SH-SY5Y (cell line): ENCODE results near the gene KCNIP3.

Experiments
- GATA2 ChIP-seq: IDR thresholded peaks from 2 replicates; pipeline ENCODE4 v1.6.1; 2011; ENCODE audit warnings: mild to moderate bottlenecking, low read depth, low read length
- GATA3 ChIP-seq: IDR thresholded peaks from 2 replicates; pipeline ENCODE4 v1.6.1; 2011; ENCODE audit warnings: low read depth, mild to moderate bottlenecking, low read length, moderate library complexity

The KCNIP3 gene

GRCh38 chr2:95375532-95376150, 78.5 kb downstream of the KCNIP3 start:
- TF ChIP-seq GATA2 (no peak), GATA3 (no peak)

- TF ChIP-seq GATA2 (no peak), GATA3 (no peak)
These were observed 79.4 kb downstream of the KCNIP3 start for GRCh38 chr2:95376311-95377215.

- TF ChIP-seq GATA3 = no peak
- no peak for TF ChIP-seq GATA2
These were observed 80.3 kb downstream of the KCNIP3 start for GRCh38 chr2:95377216-95378123.

- TF ChIP-seq GATA2 (no peak), GATA3 (no peak)
These were observed 82.3 kb downstream of the KCNIP3 start for GRCh38 chr2:95379371-95379831.

GRCh38 chr2:95380280-95380679, 83.1 kb downstream of the KCNIP3 start:
- TF ChIP-seq GATA2 (no peak), GATA3 (no peak)

- TF ChIP-seq GATA2 (no peak), GATA3 (no peak)
These were observed 83.6 kb downstream of the KCNIP3 start for GRCh38 chr2:95380731-95381130.

GRCh38 chr2:95381212-95382191, 84.4 kb downstream of the KCNIP3 start:
- no peak for TF ChIP-seq GATA3
- TF ChIP-seq GATA2 = no peak

- no peak for TF ChIP-seq GATA3
- no peak for TF ChIP-seq GATA2
These were observed 85.0 kb downstream of the KCNIP3 start for GRCh38 chr2:95382192-95382591.

- TF ChIP-seq GATA3 (no peak), GATA2 (no peak)
These were observed 85.8 kb downstream of the KCNIP3 start for GRCh38 chr2:95382686-95383634.

- TF ChIP-seq GATA2 (no peak), GATA3 (no peak)
These were observed 86.5 kb downstream of the KCNIP3 start for GRCh38 chr2:95383635-95384027.

- TF ChIP-seq GATA2 (no peak), GATA3 (no peak)
These were observed 87.9 kb downstream of the KCNIP3 start for GRCh38 chr2:95384854-95385569.
